ENCODE results near the gene USP47.

USP47 gene

DNA sequence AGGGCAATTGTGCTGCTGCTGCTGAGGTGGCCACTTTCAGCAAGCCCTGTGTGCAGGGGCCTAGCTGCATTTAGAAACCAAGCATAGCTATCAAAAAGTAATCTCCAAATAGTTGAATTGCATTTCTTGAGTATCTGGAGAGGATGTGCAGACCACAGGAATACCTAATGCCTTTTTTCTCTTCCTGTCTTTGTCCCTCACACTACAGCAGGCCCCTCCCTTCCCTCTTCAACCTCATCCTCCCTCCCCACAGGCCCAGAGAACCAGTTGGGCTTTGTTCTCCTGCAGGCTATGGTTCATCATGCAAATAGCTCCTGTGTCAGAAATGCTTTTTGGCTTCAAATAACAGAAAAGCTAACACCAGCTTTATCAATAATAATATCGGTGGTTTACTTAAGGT lies 118.9 kb downstream of the USP47 start:
- DNase-seq (ENCODE audit: extremely low spot score), result no peak
- POLR2A ChIA-PET, result no interaction called here
- CTCF ChIA-PET, result no interaction called here
- no peak for TF ChIP-seq TARDBP (IDR thresholded peaks at IDR 0.05)
- no peak for TF ChIP-seq SP1 (IDR thresholded peaks at IDR 0.05)
- TF ChIP-seq FOXK2 (IDR thresholded peaks at IDR 0.05), result no peak
- no peak for TF ChIP-seq CTBP1 (IDR thresholded peaks at IDR 0.05; ENCODE audit: borderline replicate concordance)
- no peak for TF ChIP-seq ELF4 (IDR thresholded peaks at IDR 0.05)
- no peak for TF ChIP-seq NFRKB (IDR thresholded peaks at IDR 0.05)
- no peak for TF ChIP-seq FOXM1 (IDR thresholded peaks at IDR 0.05; ENCODE audit: borderline replicate concordance)

GRCh38 chr11:11961399-11962028 lies 119.7 kb downstream of the USP47 start:
- TF ChIP-seq ARNT (IDR thresholded peaks at IDR 0.05), result no peak
- TF ChIP-seq, protein P1, sequence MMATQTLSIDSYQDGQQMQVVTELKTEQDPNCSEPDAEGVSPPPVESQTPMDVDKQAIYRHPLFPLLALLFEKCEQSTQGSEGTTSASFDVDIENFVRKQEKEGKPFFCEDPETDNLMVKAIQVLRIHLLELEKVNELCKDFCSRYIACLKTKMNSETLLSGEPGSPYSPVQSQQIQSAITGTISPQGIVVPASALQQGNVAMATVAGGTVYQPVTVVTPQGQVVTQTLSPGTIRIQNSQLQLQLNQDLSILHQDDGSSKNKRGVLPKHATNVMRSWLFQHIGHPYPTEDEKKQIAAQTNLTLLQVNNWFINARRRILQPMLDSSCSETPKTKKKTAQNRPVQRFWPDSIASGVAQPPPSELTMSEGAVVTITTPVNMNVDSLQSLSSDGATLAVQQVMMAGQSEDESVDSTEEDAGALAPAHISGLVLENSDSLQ (IDR thresholded peaks at IDR 0.05), result no peak
- TF ChIP-seq BHLHE40 (IDR thresholded peaks at IDR 0.05; ENCODE audit: borderline replicate concordance), result no peak
- no peak for TF ChIP-seq SUZ12 (IDR thresholded peaks at IDR 0.05)
- TF ChIP-seq LEF1 (IDR thresholded peaks at IDR 0.05; ENCODE audit: borderline replicate concordance), result no peak
- no peak for TF ChIP-seq TARDBP (IDR thresholded peaks at IDR 0.05)
- no peak for TF ChIP-seq ZNF384 (IDR thresholded peaks at IDR 0.05)
- TF ChIP-seq L3MBTL2 (conservative IDR thresholded peaks at IDR 0.05), result no peak
- TF ChIP-seq SP1 (IDR thresholded peaks at IDR 0.05), result no peak
- TF ChIP-seq FOXK2 (IDR thresholded peaks at IDR 0.05), result no peak
- no peak for TF ChIP-seq FOXM1 (IDR thresholded peaks at IDR 0.05; ENCODE audit: borderline replicate concordance)
- CTCF ChIA-PET, result interaction anchor here (0.6 kb wide), 1 partner anchor 18 kb away, joined by 4 read pairs; no protein-coding TSS in a partner anchor
- POLR2A ChIA-PET, result no interaction called here
- DNase-seq (ENCODE audit: extremely low spot score), result no peak

- POLR2A ChIA-PET, result no interaction called here
- no peak for DNase-seq (ENCODE audit: extremely low spot score)
- TF ChIP-seq FOXK2 (IDR thresholded peaks at IDR 0.05) (no peak), BHLHE40 (IDR thresholded peaks at IDR 0.05; ENCODE audit: borderline replicate concordance) (no peak), CTBP1 (IDR thresholded peaks at IDR 0.05; ENCODE audit: borderline replicate concordance) (no peak), TARDBP (IDR thresholded peaks at IDR 0.05) (no peak), FOXM1 (IDR thresholded peaks at IDR 0.05; ENCODE audit: borderline replicate concordance) (no peak), NFRKB (IDR thresholded peaks at IDR 0.05) (no peak), HDGF (IDR thresholded peaks at IDR 0.05; ENCODE audit: borderline replicate concordance) (no peak), ZNF384 (IDR thresholded peaks at IDR 0.05) (no peak), L3MBTL2 (conservative IDR thresholded peaks at IDR 0.05) (no peak), ELF4 (IDR thresholded peaks at IDR 0.05) (no peak), SP1 (IDR thresholded peaks at IDR 0.05) (no peak), SUZ12 (IDR thresholded peaks at IDR 0.05) (no peak), FOXA1 (IDR thresholded peaks at IDR 0.05) (no peak)
- TF ChIP-seq, protein P1 (IDR thresholded peaks at IDR 0.05), result no peak
- CTCF ChIA-PET, result no interaction called here
Measured at GRCh38 chr11:11963067-11963466, 121.3 kb downstream of the USP47 start.

GRCh38 chr11:11963842-11964773 lies 122.3 kb downstream of the USP47 start:
- TF ChIP-seq, protein P1 (IDR thresholded peaks at IDR 0.05), result no peak
- TF ChIP-seq HDGF (IDR thresholded peaks at IDR 0.05; ENCODE audit: borderline replicate concordance) (no peak), SP1 (IDR thresholded peaks at IDR 0.05) (no peak), CTBP1 (IDR thresholded peaks at IDR 0.05; ENCODE audit: borderline replicate concordance) (no peak), FOXK2 (IDR thresholded peaks at IDR 0.05) (no peak), TARDBP (IDR thresholded peaks at IDR 0.05) (no peak)
- DNase-seq (ENCODE audit: extremely low spot score), result no peak
- ChIA-PET POLR2A (no interaction called here), CTCF (no interaction called here)

DNA sequence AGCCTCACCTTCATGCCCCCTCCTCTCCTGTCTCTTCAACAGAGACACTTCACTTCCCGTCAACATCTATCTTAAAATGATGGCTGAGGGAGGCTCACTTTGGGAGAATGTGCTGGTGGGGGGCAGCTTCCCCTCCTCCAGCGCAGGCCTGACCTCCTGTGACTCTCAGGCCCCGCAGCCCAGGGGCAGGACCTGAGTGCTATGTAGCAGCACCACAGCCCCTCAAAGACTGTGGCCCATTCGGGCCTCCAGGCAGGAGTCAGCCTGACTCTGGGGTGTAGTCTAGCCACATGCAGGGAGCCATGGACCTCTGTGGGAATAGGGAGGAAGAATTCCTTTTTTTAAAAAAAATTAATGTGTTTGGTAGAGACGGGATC lies 123.0 kb downstream of the USP47 start:
- CTCF ChIA-PET, result interaction anchor here (0.6 kb wide), 1 partner anchor 15 kb away, joined by 3 read pairs; no protein-coding TSS in a partner anchor
- no peak for TF ChIP-seq ELF4 (IDR thresholded peaks at IDR 0.05)
- TF ChIP-seq BHLHE40 (IDR thresholded peaks at IDR 0.05; ENCODE audit: borderline replicate concordance), result no peak
- no peak for TF ChIP-seq FOXM1 (IDR thresholded peaks at IDR 0.05; ENCODE audit: borderline replicate concordance)
- TF ChIP-seq ZNF384 (IDR thresholded peaks at IDR 0.05), result no peak
- no peak for TF ChIP-seq CTBP1 (IDR thresholded peaks at IDR 0.05; ENCODE audit: borderline replicate concordance)
- no peak for TF ChIP-seq L3MBTL2 (conservative IDR thresholded peaks at IDR 0.05)
- TF ChIP-seq SP1 (IDR thresholded peaks at IDR 0.05), result no peak
- TF ChIP-seq ARNT (IDR thresholded peaks at IDR 0.05), result no peak
- TF ChIP-seq LEF1 (IDR thresholded peaks at IDR 0.05; ENCODE audit: borderline replicate concordance), result no peak
- TF ChIP-seq SUZ12 (IDR thresholded peaks at IDR 0.05), result no peak
- POLR2A ChIA-PET, result no interaction called here
- no peak for DNase-seq (ENCODE audit: extremely low spot score)

DNA sequence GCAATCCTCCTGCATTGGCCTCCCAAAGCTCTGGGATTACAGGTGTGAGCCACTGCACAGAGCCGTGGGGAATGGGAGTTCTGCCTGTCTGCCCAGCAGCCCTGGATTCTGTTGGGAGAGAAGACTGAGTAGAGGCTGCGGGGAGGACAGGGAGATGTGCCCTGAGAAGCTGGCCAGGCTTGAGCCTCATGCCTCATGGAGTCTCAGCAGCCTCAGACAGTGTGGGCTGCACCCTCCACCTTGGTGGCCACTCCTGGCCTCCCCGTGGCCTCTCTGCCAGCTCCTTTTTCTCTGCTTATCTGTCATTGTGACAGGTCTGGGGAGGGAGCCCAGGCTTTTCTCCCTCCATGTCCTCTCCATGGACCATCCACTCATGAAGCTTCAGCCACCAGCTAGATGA lies 123.4 kb downstream of the USP47 start:
- TF ChIP-seq NFRKB (IDR thresholded peaks at IDR 0.05), result no peak
- no peak for TF ChIP-seq ZNF384 (IDR thresholded peaks at IDR 0.05)
- TF ChIP-seq LEF1 (IDR thresholded peaks at IDR 0.05; ENCODE audit: borderline replicate concordance), result no peak
- TF ChIP-seq TARDBP (IDR thresholded peaks at IDR 0.05), result no peak
- no peak for TF ChIP-seq BHLHE40 (IDR thresholded peaks at IDR 0.05; ENCODE audit: borderline replicate concordance)
- TF ChIP-seq ELF4 (IDR thresholded peaks at IDR 0.05), result no peak
- no peak for TF ChIP-seq FOXM1 (IDR thresholded peaks at IDR 0.05; ENCODE audit: borderline replicate concordance)
- no peak for TF ChIP-seq L3MBTL2 (conservative IDR thresholded peaks at IDR 0.05)
- no peak for TF ChIP-seq FOXA1 (IDR thresholded peaks at IDR 0.05)
- no peak for DNase-seq (ENCODE audit: extremely low spot score)
- POLR2A ChIA-PET, result no interaction called here
- CTCF ChIA-PET, result interaction anchor here (0.6 to 1.4 kb wide), 2 partner anchors 16 to 79 kb away, joined by 3 to 4 read pairs; no protein-coding TSS in a partner anchor
